H1 (cell line): ENCODE data around the gene DPT. TPM values are rescaled to one million over a fixed set of nuclear protein-coding genes. Genes with fewer than 3 reads are reported as not detected.

ENCODE experiments used
- CTCF ChIA-PET: fragments of 300-600 bp; sonication (Branson Sonifier 250); formaldehyde crosslinking; loops from one replicate; lab custom pipeline; 2021; ENCODE audit not compliant: partially characterized antibody; lab: Charles Lee
- POLR2A ChIA-PET: fragments of 300-600 bp; sonication (Branson Sonifier 250); formaldehyde crosslinking; loops from one replicate; lab custom pipeline; 2021; ENCODE audit warnings: inconsistent platforms; ENCODE audit not compliant: partially characterized antibody; lab: Charles Lee
- DNase-seq, 2 experiments: peaks; one replicate each; pipeline versions ENCODE4 v3.0.0 to v3.0.0-alpha.2; 2010 to 2022; ENCODE audit warnings: low spot score in 2 of 2, low read depth in 1 of 2, mixed read lengths in 1 of 2
- FAIRE-seq: peaks from 2 replicates; lab custom pipeline; 2011; peaks lifted over from hg19 to GRCh38; lab: Jason Lieb, UNC
- H2AFZ ChIP-seq: 2 replicates; pipeline ENCODE4 v1.8.1; 2012; ENCODE audit warnings: low read length, inconsistent platforms
- H2AK5ac ChIP-seq: 2 replicates; pipeline ENCODE4 v1.6.1; 2013; ENCODE audit warnings: low read depth, low read length
- H2BK120ac ChIP-seq: replicated peaks from 2 replicates; pipeline ENCODE3; 2013; ENCODE audit warnings: low read depth, low read length, inconsistent platforms
- H2BK12ac ChIP-seq: 2 replicates; pipeline ENCODE4 v1.6.1; 2013; ENCODE audit warnings: low read depth, low read length
- H2BK15ac ChIP-seq: 2 replicates; pipeline ENCODE4 v1.6.1; 2013; ENCODE audit warnings: low read length
- H2BK20ac ChIP-seq: 2 replicates; pipeline ENCODE4 v1.6.1; 2013; ENCODE audit warnings: low read length
- H2BK5ac ChIP-seq: 2 replicates; pipeline ENCODE4 v1.6.1; 2013; ENCODE audit warnings: low read depth, low read length
- H3K14ac ChIP-seq: 2 replicates; pipeline ENCODE4 v1.6.1; 2013; ENCODE audit warnings: inconsistent platforms; ENCODE audit not compliant: insufficient read length
- H3K18ac ChIP-seq: 2 replicates; pipeline ENCODE4 v1.6.1; 2013; ENCODE audit warnings: low read length; ENCODE audit errors: extremely low read depth
- H3K23ac ChIP-seq: 2 replicates; pipeline ENCODE4 v1.6.1; 2013; ENCODE audit warnings: inconsistent platforms; ENCODE audit not compliant: insufficient read length
- H3K23me2 ChIP-seq: 2 replicates; pipeline ENCODE4 v1.6.1; 2013; ENCODE audit warnings: low read depth, low read length
- H3K27ac ChIP-seq: 2 replicates; pipeline ENCODE4 v1.6.1; 2011; ENCODE audit warnings: low read depth, low read length, inconsistent platforms
- H3K27me3 ChIP-seq, 4 experiments: replicated peaks in 1 of 4; 1 replicate in 1 of 4; 2 replicates in 3 of 4; pipeline versions ENCODE4 v1.6.1 to v1.8.1; 2011 to 2013; ENCODE audit warnings: low read length in 3 of 4, mild to moderate bottlenecking in 3 of 4, inconsistent platforms in 2 of 4, mixed read lengths in 2 of 4, moderate library complexity in 1 of 4; ENCODE audit not compliant: control insufficient read depth in 3 of 4, insufficient read depth in 3 of 4; ENCODE audit errors: extremely low read depth in 1 of 4
- H3K36me3 ChIP-seq, 4 experiments: 2 replicates each; pipeline versions ENCODE4 v1.6.1 to v1.8.1; 2011 to 2013; ENCODE audit warnings: mild to moderate bottlenecking in 4 of 4, low read length in 3 of 4, moderate library complexity in 2 of 4, control low read depth in 1 of 4, inconsistent platforms in 1 of 4; ENCODE audit not compliant: insufficient read depth in 4 of 4, control insufficient read depth in 2 of 4
- H3K4ac ChIP-seq: replicated peaks from 2 replicates; pipeline ENCODE3; 2013; ENCODE audit warnings: low read length, low read depth, mixed read lengths, inconsistent platforms; ENCODE audit not compliant: insufficient read length
- H3K4me1 ChIP-seq, 4 experiments: replicated peaks in 1 of 4; 1 replicate in 1 of 4; 2 replicates in 3 of 4; pipeline versions ENCODE4 v1.6.1 to v1.8.1; 2011 to 2013; ENCODE audit warnings: low read length in 3 of 4, inconsistent platforms in 2 of 4, mixed read lengths in 1 of 4; ENCODE audit not compliant: insufficient read depth in 4 of 4, control insufficient read depth in 3 of 4
- H3K4me2 ChIP-seq, 2 experiments: 2 replicates each; pipeline versions ENCODE4 v1.6.1 to v1.8.1; 2011 to 2013; ENCODE audit warnings: low read depth in 2 of 2, low read length in 2 of 2, control low read depth in 1 of 2, inconsistent platforms in 1 of 2, mild to moderate bottlenecking in 1 of 2; ENCODE audit not compliant: insufficient read depth in 1 of 2
- H3K4me3 ChIP-seq, 4 experiments: fragments of 200-600, 300-600 bp in 1 of 4; sonication (generic), shearing (Covaris generic), sonication (Bioruptor Twin) in 1 of 4; 2 replicates each; pipeline versions ENCODE4 v1.5.1 to v1.8.1; 2011 to 2016; ENCODE audit warnings: low read length in 4 of 4, low read depth in 3 of 4, control low read depth in 2 of 4, inconsistent platforms in 2 of 4, mild to moderate bottlenecking in 2 of 4, mixed read lengths in 1 of 4, moderate library complexity in 1 of 4; ENCODE audit not compliant: insufficient read depth in 2 of 4; ENCODE audit errors: extremely low read depth in 1 of 4
- H3K56ac ChIP-seq: replicated peaks from 2 replicates; pipeline ENCODE3; 2013; ENCODE audit warnings: low read depth, mild to moderate bottlenecking, mixed read lengths, low read length, inconsistent platforms; ENCODE audit not compliant: insufficient read length
- H3K79me1 ChIP-seq: 2 replicates; pipeline ENCODE4 v1.6.1; 2013; ENCODE audit warnings: low read depth, low read length, control low read depth
- H3K79me2 ChIP-seq, 2 experiments: 2 replicates each; pipeline versions ENCODE4 v1.6.1 to v1.8.1; 2012 to 2013; ENCODE audit warnings: low read length in 2 of 2, mild to moderate bottlenecking in 2 of 2, inconsistent platforms in 1 of 2; ENCODE audit not compliant: insufficient read depth in 2 of 2, control insufficient read depth in 1 of 2
- H3K9ac ChIP-seq, 4 experiments: replicated peaks in 1 of 4; 1 replicate in 1 of 4; 2 replicates in 3 of 4; pipeline versions ENCODE4 v1.6.1 to v1.8.1; 2011 to 2013; ENCODE audit warnings: low read depth in 3 of 4, low read length in 3 of 4, control low read depth in 2 of 4, mild to moderate bottlenecking in 2 of 4, moderate library complexity in 2 of 4, inconsistent platforms in 1 of 4; ENCODE audit errors: extremely low read depth in 1 of 4
- H3K9me3 ChIP-seq, 2 experiments: 2 replicates each; pipeline versions ENCODE4 v1.6.1 to v1.8.1; 2012 to 2013; ENCODE audit warnings: mild to moderate bottlenecking in 2 of 2, moderate library complexity in 2 of 2, control low read depth in 1 of 2, inconsistent platforms in 1 of 2, low read depth in 1 of 2, low read length in 1 of 2, mixed read lengths in 1 of 2; ENCODE audit not compliant: insufficient read depth in 2 of 2
- H4K20me1 ChIP-seq, 2 experiments: replicated peaks in 1 of 2; 2 replicates each; pipeline versions ENCODE3 to v1.8.1; 2011 to 2013; ENCODE audit warnings: inconsistent platforms in 2 of 2, low read length in 2 of 2, mild to moderate bottlenecking in 1 of 2; ENCODE audit not compliant: insufficient read depth in 2 of 2, control insufficient read depth in 1 of 2
- H4K5ac ChIP-seq: 2 replicates; pipeline ENCODE4 v1.6.1; 2013; ENCODE audit warnings: low read length, low read depth, mixed read lengths, inconsistent platforms; ENCODE audit not compliant: insufficient read length
- H4K8ac ChIP-seq: 2 replicates; pipeline ENCODE4 v1.8.0; 2013; ENCODE audit warnings: mild to moderate bottlenecking, moderate library complexity, low read length, inconsistent platforms; ENCODE audit not compliant: insufficient read depth; ENCODE audit errors: extremely low read depth
- H4K91ac ChIP-seq: replicated peaks from 2 replicates; pipeline ENCODE3; 2013; ENCODE audit warnings: low read length, mixed read lengths, inconsistent platforms; ENCODE audit not compliant: insufficient read length
- CBX5 ChIP-seq: fragments of 300-800, 300-1000 bp; sonication (generic); IDR thresholded peaks from 2 replicates; pipeline ENCODE4 v1.7.1; 2016; ENCODE audit warnings: antibody characterized with exemption, low read length, low read depth
- GTF2F1 ChIP-seq: IDR thresholded peaks from 2 replicates; pipeline ENCODE4 v1.6.1; 2012; ENCODE audit warnings: low read depth, low read length, improper control_type of control experiment, borderline replicate concordance
- KDM1A ChIP-seq: fragments of 200-600, 300-600 bp; sonication (generic); IDR thresholded peaks from 2 replicates; pipeline ENCODE4 v1.7.1; 2016; ENCODE audit warnings: mild to moderate bottlenecking, low read length, borderline replicate concordance
- KDM5A ChIP-seq: fragments of 200-600 bp; IDR thresholded peaks from 2 replicates; pipeline ENCODE4 v1.7.1; 2012; ENCODE audit warnings: mild to moderate bottlenecking, low read length, inconsistent platforms, mixed read lengths
- MAFK ChIP-seq: IDR thresholded peaks from 2 replicates; pipeline ENCODE4 v1.6.1; 2012; ENCODE audit warnings: low read depth, mild to moderate bottlenecking, improper control_type of control experiment, low read length
- NANOG ChIP-seq: IDR thresholded peaks from 2 replicates; pipeline ENCODE4 v1.6.1; 2011; ENCODE audit warnings: low read length, low read depth, mild to moderate bottlenecking, inconsistent platforms; ENCODE audit not compliant: insufficient read depth, poor library complexity, severe bottlenecking
- SIN3A ChIP-seq, 2 experiments: IDR thresholded peaks in 1 of 2; conservative IDR thresholded peaks in 1 of 2; 2 replicates each; pipeline ENCODE4 v1.6.1; 2011 to 2012; ENCODE audit warnings: low read length in 2 of 2, improper control_type of control experiment in 1 of 2, low read depth in 1 of 2, mild to moderate bottlenecking in 1 of 2
- TEAD4 ChIP-seq: IDR thresholded peaks from 2 replicates; pipeline ENCODE4 v1.6.1; 2012; ENCODE audit warnings: low read depth, low read length, inconsistent platforms, mixed read lengths
- WGBS, 2 experiments: shearing (Covaris generic) in 1 of 2; methylation state at CpG; one replicate each; pipeline versions ENCODE4 v1.1.6 to v1.1.7; 2013 to 2015; ENCODE audit warnings: low lambda C conversion rate in 2 of 2, mixed read lengths in 2 of 2, inconsistent platforms in 1 of 2, low coverage in 1 of 2, missing lambda C conversion rate in 1 of 2; ENCODE audit not compliant: insufficient replicate concordance in 2 of 2, insufficient coverage in 1 of 2, insufficient read length in 1 of 2; ENCODE audit errors: extremely low coverage in 1 of 2, missing lambda C conversion rate in 1 of 2; 5-methylcytosine and 5-hydroxymethylcytosine counted together
- polyA plus RNA-seq, 7 experiments: library from polyadenylated mRNA; depleted of rRNA in 3 of 7; stranded (reverse) in 5 of 7; unstranded in 2 of 7; fragments of >200 nt in 5 of 7; fragments of 200-250 nt in 2 of 7; gene quantifications; 1 replicate in 5 of 7; 2 replicates in 1 of 7; 4 replicates in 1 of 7; pipeline versions ENCODE4 v1.2.1 to v1.2.3, GENCODE V29; 2011 to 2013; ENCODE audit warnings: missing spikeins in 2 of 7, mixed read lengths in 2 of 7
- total RNA-seq: library from RNA; stranded (reverse); fragmentation: NEBNext Ultra II Directional; extraction: Animal tissue kit (Norgen Biotek cat#: 25700); gene quantifications from 2 replicates; pipeline ENCODE4 v1.2.1, GENCODE V29; 2021

Gene DPT
- total and polyA plus RNA-seq, 2 of the 8 experiments (the other 6 are each of a cell fraction or from before 2014, with no cell fraction given): not detected

GRCh38 chr1:168723000-168723399, 6.0 kb downstream of the DPT start:
- Histone ChIP-seq H3K27me3 (no peaks in the 10 kb centered on the region), H4K5ac (no peak overlapping the region), H3K56ac (no peak overlapping the region), H3K4me2 (no peak overlapping the region), H3K14ac (no peak overlapping the region), H3K27ac (no peak overlapping the region), H3K23ac (no peak overlapping the region), H4K8ac (no peak overlapping the region), H2BK12ac (no peak overlapping the region), H2BK120ac (no peak overlapping the region), H3K4me1 (no peaks in the 10 kb centered on the region), H3K9ac (no peak overlapping the region), H3K4ac (no peak overlapping the region), H3K36me3 (no peaks in the 10 kb centered on the region), H3K23me2 (no peaks in the 10 kb centered on the region), H3K79me2 (no peaks in the 10 kb centered on the region), H3K4me3 (no peak overlapping the region), H2AFZ (no peak overlapping the region), H2BK15ac (no peak overlapping the region), H4K20me1 (no peaks in the 10 kb centered on the region), H3K9me3 (no peaks in the 10 kb centered on the region)
- CTCF ChIA-PET: no interaction called here
- DNase-seq (no peak), FAIRE-seq (no peak)
- TF ChIP-seq TEAD4: no peak
- TF ChIP-seq CBX5: no peak
- no peak for TF ChIP-seq SIN3A (conservative IDR thresholded peaks at IDR 0.05 in 1 of 2, IDR thresholded peaks at IDR 0.05 in 1 of 2; ENCODE audit: low read depth in 1 of 2, low read length in 2 of 2)
- no peak for TF ChIP-seq NANOG
- TF ChIP-seq KDM5A: no peak
- no peak for TF ChIP-seq MAFK
- TF ChIP-seq KDM1A: no peak
- no peak for TF ChIP-seq GTF2F1
- TF ChIP-seq, all 59 proteins: peak for 0
- no peaks in the 10 kb centered on the region for H3K79me1 ChIP-seq
- H2BK20ac ChIP-seq: no peak overlapping the region
- H2BK5ac ChIP-seq: no peak overlapping the region
- WGBS, 2 experiments: 90% methylated on average over 1 of the region's 1 CpG; no CpG with 5 or more reads in 1 of the 2 experiments
- H4K91ac ChIP-seq: no peak overlapping the region
- POLR2A ChIA-PET: no interaction called here
- no peak overlapping the region for H3K18ac ChIP-seq
- no peak overlapping the region for H2AK5ac ChIP-seq
